GM12878 (cell line): ENCODE results near the gene LRR1. TPM values are rescaled to one million over a fixed set of nuclear protein-coding genes. Genes with fewer than 3 reads are reported as not detected.

Experiments
- ATAC-seq: fragments of 200-7000 bp; cut with Tn5 transposase; 3 replicates; pipeline ENCODE4 v1.9.1; 2020; ENCODE audit warnings: mild to moderate bottlenecking, moderate library complexity
- BruUV-seq: library from RNA; stranded (reverse); fragments of 400-500 nt; replicated peaks from 2 replicates; lab custom pipeline; 2021; lab: Mats Ljungman, UMichigan
- CTCF ChIA-PET: fragments of 300-600 bp; sonication (Branson Sonifier 250); formaldehyde crosslinking; extraction: SDS; loops from one replicate; lab custom pipeline; 2021; ENCODE audit warnings: inconsistent platforms; lab: Yijun Ruan, JAX
- POLR2A ChIA-PET: fragments of 350-600 bp; formaldehyde crosslinking; extraction: SDS; loops from one replicate; lab custom pipeline; 2021; ENCODE audit warnings: inconsistent platforms; lab: Charles Lee
- RAD21 ChIA-PET: fragments of 300-600 bp; sonication (Branson Sonifier 250); formaldehyde crosslinking; loops from one replicate; lab custom pipeline; 2023; ENCODE audit warnings: antibody characterized with exemption; ENCODE audit not compliant: unreplicated experiment; lab: Charles Lee
- SMC1A ChIA-PET: fragments of 300-600 bp; sonication (Branson Sonifier 250); formaldehyde crosslinking; loops from one replicate; lab custom pipeline; 2023; ENCODE audit not compliant: unreplicated experiment, uncharacterized antibody; lab: Charles Lee
- DNase-seq: peaks from one replicate; pipeline ENCODE4 v3.0.0-alpha.2; 2011; ENCODE audit warnings: low read depth, low spot score
- FAIRE-seq: peaks from 3 replicates; lab custom pipeline; 2011; peaks lifted over from hg19 to GRCh38; lab: Jason Lieb, UNC
- H2AFZ ChIP-seq: 2 replicates; pipeline ENCODE4 v1.6.0; 2011; ENCODE audit warnings: low read depth, low read length, control low read depth; ENCODE audit not compliant: control insufficient read depth
- H3K27ac ChIP-seq: 2 replicates; pipeline ENCODE4 v1.5.1; 2011; ENCODE audit warnings: control low read depth; ENCODE audit not compliant: control insufficient read depth, insufficient read depth
- H3K27me3 ChIP-seq, 2 experiments: replicated peaks in 1 of 2; 2 replicates each; pipeline versions ENCODE4 v1.6.0 to v1.6.1; 2011; ENCODE audit warnings: low read length in 1 of 2; ENCODE audit not compliant: control insufficient read depth in 2 of 2, insufficient read depth in 2 of 2
- H3K36me3 ChIP-seq, 2 experiments: 2 replicates each; pipeline ENCODE4 v1.5.1; 2011; ENCODE audit warnings: low read length in 1 of 2; ENCODE audit not compliant: control insufficient read depth in 2 of 2, insufficient read depth in 2 of 2
- H3K4me1 ChIP-seq: 2 replicates; pipeline ENCODE4 v1.6.1; 2011; ENCODE audit warnings: mild to moderate bottlenecking, low read length, moderate library complexity, mixed read lengths; ENCODE audit not compliant: control insufficient read depth, insufficient read depth
- H3K4me2 ChIP-seq: 2 replicates; pipeline ENCODE4 v1.6.0; 2011; ENCODE audit warnings: control low read depth; ENCODE audit not compliant: control insufficient read depth, insufficient read depth
- H3K4me3 ChIP-seq: fragments of 200-600 bp; sonication (generic); 2 replicates; pipeline ENCODE4 v1.5.1; 2016
- H3K79me2 ChIP-seq: 2 replicates; pipeline ENCODE4 v1.6.0; 2011; ENCODE audit warnings: low read length; ENCODE audit not compliant: control insufficient read depth, insufficient read depth
- H3K9ac ChIP-seq: 2 replicates; pipeline ENCODE4 v1.8.0; 2011; ENCODE audit warnings: low read length, control low read depth, mixed read lengths; ENCODE audit not compliant: control insufficient read depth, insufficient read depth
- H3K9me3 ChIP-seq: replicated peaks from 3 replicates; pipeline ENCODE4 v1.5.1; 2011; ENCODE audit warnings: mild to moderate bottlenecking, low read length; ENCODE audit not compliant: control insufficient read depth, insufficient read depth
- H4K20me1 ChIP-seq: 2 replicates; pipeline ENCODE4 v1.6.0; 2011; ENCODE audit not compliant: control insufficient read depth, insufficient read depth
- E4F1 ChIP-seq: fragments of 450-650 bp; IDR thresholded peaks from 2 replicates; pipeline ENCODE4 v1.6.1; 2018; ENCODE audit warnings: borderline replicate concordance, mild to moderate bottlenecking; ENCODE audit not compliant: partially characterized antibody
- JUNB ChIP-seq: IDR thresholded peaks from 2 replicates; pipeline ENCODE4 v1.6.1; 2016; ENCODE audit warnings: antibody characterized with exemption, mild to moderate bottlenecking
- NR2C2 ChIP-seq: IDR thresholded peaks from 2 replicates; pipeline ENCODE4 v1.6.1; 2011; ENCODE audit warnings: borderline replicate concordance, low read depth; ENCODE audit not compliant: control insufficient read depth, insufficient read length
- PAX8 ChIP-seq: fragments of 450-650 bp; IDR thresholded peaks from 2 replicates; pipeline ENCODE4 v1.6.1; 2017; ENCODE audit warnings: mild to moderate bottlenecking, moderate library complexity
- STAT3 ChIP-seq: IDR thresholded peaks from 2 replicates; pipeline ENCODE4 v1.6.1; 2011; ENCODE audit warnings: low read depth, low read length, improper control_type of control experiment
- SUZ12 ChIP-seq: fragments of 200-600 bp; sonication (generic); IDR thresholded peaks from one replicate; pipeline ENCODE4 v1.6.1; 2018; ENCODE audit warnings: antibody characterized with exemption, mild to moderate bottlenecking; ENCODE audit not compliant: unreplicated experiment
- TCF12 ChIP-seq: IDR thresholded peaks from 2 replicates; pipeline ENCODE4 v1.6.1; 2011; ENCODE audit warnings: low read depth, mild to moderate bottlenecking, low read length
- ZNF217 ChIP-seq: fragments of 450-650 bp; IDR thresholded peaks from 2 replicates; pipeline ENCODE4 v1.6.1; 2017; ENCODE audit warnings: antibody characterized with exemption, mild to moderate bottlenecking
- ZNF24 ChIP-seq: fragments of 450-650 bp; IDR thresholded peaks from 2 replicates; pipeline ENCODE4 v1.6.1; 2017; ENCODE audit warnings: antibody characterized with exemption, mild to moderate bottlenecking
- ZNF274 ChIP-seq: IDR thresholded peaks from one replicate; pipeline ENCODE4 v1.8.0; 2011; ENCODE audit not compliant: insufficient read length, insufficient read depth
- WGBS: methylation state at CpG from one replicate; pipeline ENCODE4 v1.1.6; 2016; ENCODE audit warnings: low lambda C conversion rate; ENCODE audit not compliant: insufficient replicate concordance, insufficient coverage; ENCODE audit errors: missing lambda C conversion rate; 5-methylcytosine and 5-hydroxymethylcytosine counted together
- in situ Hi-C: fragments of 300-500 bp; cut with MboI; formaldehyde crosslinking; loops from 9 replicates; pipeline ENCODE4 v1.14.3; 2018; ENCODE audit warnings: mixed read lengths
- intact Hi-C: fragments of 100-400 bp; cut with micrococcal nuclease; formaldehyde crosslinking; loops from one replicate; pipeline ENCODE4 v1.14.2; 2022; ENCODE audit not compliant: unreplicated experiment
- polyA plus RNA-seq, 11 experiments: library from polyadenylated mRNA; depleted of rRNA in 4 of 11; unstranded in 6 of 11; stranded (reverse) in 5 of 11; fragments of >200 nt; fragmentation: Nextera tagmentation in 4 of 11; fragmentation: Illumina TruSeq in 1 of 11; extraction: Ambion mirVana in 4 of 11; extraction: Trizol in 1 of 11; gene quantifications; 1 replicate in 1 of 11; 2 replicates in 10 of 11; pipeline versions ENCODE4 v1.2.1 to v1.2.3, GENCODE V29; 2011 to 2016; ENCODE audit warnings: inconsistent platforms in 2 of 11, missing spikeins in 2 of 11, low read depth in 1 of 11
- total RNA-seq, 4 experiments: library from RNA; depleted of rRNA in 3 of 4; stranded (reverse); fragments of >200 nt in 3 of 4; fragmentation: Illumina TruSeq in 1 of 4; extraction: Trizol in 1 of 4; gene quantifications; 2 replicates each; pipeline versions ENCODE4 v1.2.1 to v1.2.3, GENCODE V29; 2013 to 2021
- TF ChIP-seq, protein P1 (sequence below): fragments of 450-650 bp; IDR thresholded peaks from 2 replicates; pipeline ENCODE4 v1.6.1; 2017; ENCODE audit warnings: mild to moderate bottlenecking, moderate library complexity
- TF ChIP-seq, protein P2 (sequence below): IDR thresholded peaks from 2 replicates; pipeline ENCODE4 v1.6.1; 2012; ENCODE audit warnings: low read depth, low read length, improper control_type of control experiment
- TF ChIP-seq, protein P3 (sequence below): fragments of 450-650 bp; formaldehyde crosslinking; IDR thresholded peaks from 2 replicates; pipeline ENCODE4 v1.4.0; 2022; ENCODE audit warnings: mild to moderate bottlenecking, moderate library complexity

The LRR1 gene
- total and polyA plus RNA-seq, 10 of the 15 experiments (the other 5 are each of a cell fraction or from before 2014, with no cell fraction given) = 36.9 to 110 (median 53.1) TPM

DNA sequence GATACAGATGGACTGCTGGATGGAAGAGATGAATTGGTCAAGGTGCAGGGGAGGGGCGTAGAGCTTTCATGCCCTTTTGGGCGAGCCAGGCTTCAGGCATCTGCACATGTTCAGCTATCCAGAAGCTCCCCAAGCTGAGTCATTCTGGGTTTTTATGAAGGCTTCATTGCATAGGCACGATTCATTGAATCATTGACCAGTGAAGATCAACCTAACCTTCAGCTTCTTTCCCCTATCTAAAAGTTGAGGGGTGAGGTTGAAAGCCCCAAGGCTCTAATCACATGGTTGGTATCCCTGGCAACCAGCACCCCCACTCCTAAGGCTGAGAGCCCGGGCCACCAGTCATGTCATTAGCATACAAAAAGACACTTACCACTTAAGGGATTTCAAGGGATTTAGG lies 48.9 kb upstream of the LRR1 start:
- DNase-seq (no peak), FAIRE-seq (no peak), ATAC-seq (no peak; the same call in 1 of the 3 replicates)
- SMC1A ChIA-PET = interaction anchor here (1.1 to 1.6 kb wide), 3 partner anchors 12 to 52 kb away, joined by 3 to 4 read pairs (median 3); no protein-coding TSS in a partner anchor
- POLR2A ChIA-PET = no interaction called here
- no peak overlapping the region for H3K4me2 ChIP-seq
- RAD21 ChIA-PET = interaction anchor here (0.9 to 2.3 kb wide), 3 partner anchors 52 to 88 kb away, joined by 4 to 12 read pairs (median 5); no protein-coding TSS in a partner anchor
- H3K27me3 ChIP-seq = no peaks in the 10 kb centered on the region
- no peak overlapping the region for H2AFZ ChIP-seq
- no peaks in the 10 kb centered on the region for H3K36me3 ChIP-seq
- H4K20me1 ChIP-seq = no peaks in the 10 kb centered on the region
- H3K27ac ChIP-seq = no peak overlapping the region
- no peaks in the 10 kb centered on the region for H3K4me1 ChIP-seq
- intact Hi-C loops = no loop called here
- no peak overlapping the region for H3K4me3 ChIP-seq
- no TSS peak for BruUV-seq
- H3K79me2 ChIP-seq = no peaks in the 10 kb centered on the region
- CTCF ChIA-PET = interaction anchor here (0.8 to 3.7 kb wide), 5 partner anchors 12 to 89 kb away, joined by 3 to 29 read pairs (median 3); no protein-coding TSS in a partner anchor
- H3K9ac ChIP-seq = no peak overlapping the region
- in situ Hi-C loops = no loop called here
- WGBS = 20% methylated on average over 4 of the region's 4 CpGs
- no peaks in the 10 kb centered on the region for H3K9me3 ChIP-seq
- TF ChIP-seq, protein P1, sequence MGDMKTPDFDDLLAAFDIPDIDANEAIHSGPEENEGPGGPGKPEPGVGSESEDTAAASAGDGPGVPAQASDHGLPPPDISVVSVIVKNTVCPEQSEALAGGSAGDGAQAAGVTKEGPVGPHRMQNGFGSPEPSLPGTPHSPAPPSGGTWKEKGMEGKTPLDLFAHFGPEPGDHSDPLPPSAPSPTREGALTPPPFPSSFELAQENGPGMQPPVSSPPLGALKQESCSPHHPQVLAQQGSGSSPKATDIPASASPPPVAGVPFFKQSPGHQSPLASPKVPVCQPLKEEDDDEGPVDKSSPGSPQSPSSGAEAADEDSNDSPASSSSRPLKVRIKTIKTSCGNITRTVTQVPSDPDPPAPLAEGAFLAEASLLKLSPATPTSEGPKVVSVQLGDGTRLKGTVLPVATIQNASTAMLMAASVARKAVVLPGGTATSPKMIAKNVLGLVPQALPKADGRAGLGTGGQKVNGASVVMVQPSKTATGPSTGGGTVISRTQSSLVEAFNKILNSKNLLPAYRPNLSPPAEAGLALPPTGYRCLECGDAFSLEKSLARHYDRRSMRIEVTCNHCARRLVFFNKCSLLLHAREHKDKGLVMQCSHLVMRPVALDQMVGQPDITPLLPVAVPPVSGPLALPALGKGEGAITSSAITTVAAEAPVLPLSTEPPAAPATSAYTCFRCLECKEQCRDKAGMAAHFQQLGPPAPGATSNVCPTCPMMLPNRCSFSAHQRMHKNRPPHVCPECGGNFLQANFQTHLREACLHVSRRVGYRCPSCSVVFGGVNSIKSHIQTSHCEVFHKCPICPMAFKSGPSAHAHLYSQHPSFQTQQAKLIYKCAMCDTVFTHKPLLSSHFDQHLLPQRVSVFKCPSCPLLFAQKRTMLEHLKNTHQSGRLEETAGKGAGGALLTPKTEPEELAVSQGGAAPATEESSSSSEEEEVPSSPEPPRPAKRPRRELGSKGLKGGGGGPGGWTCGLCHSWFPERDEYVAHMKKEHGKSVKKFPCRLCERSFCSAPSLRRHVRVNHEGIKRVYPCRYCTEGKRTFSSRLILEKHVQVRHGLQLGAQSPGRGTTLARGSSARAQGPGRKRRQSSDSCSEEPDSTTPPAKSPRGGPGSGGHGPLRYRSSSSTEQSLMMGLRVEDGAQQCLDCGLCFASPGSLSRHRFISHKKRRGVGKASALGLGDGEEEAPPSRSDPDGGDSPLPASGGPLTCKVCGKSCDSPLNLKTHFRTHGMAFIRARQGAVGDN = no peak
- TF ChIP-seq ZNF274 = no peak
- TF ChIP-seq TCF12 = no peak
- TF ChIP-seq ZNF217 = no peak
- TF ChIP-seq PAX8 = no peak
- TF ChIP-seq ZNF24 = no peak
- TF ChIP-seq, protein P2, sequence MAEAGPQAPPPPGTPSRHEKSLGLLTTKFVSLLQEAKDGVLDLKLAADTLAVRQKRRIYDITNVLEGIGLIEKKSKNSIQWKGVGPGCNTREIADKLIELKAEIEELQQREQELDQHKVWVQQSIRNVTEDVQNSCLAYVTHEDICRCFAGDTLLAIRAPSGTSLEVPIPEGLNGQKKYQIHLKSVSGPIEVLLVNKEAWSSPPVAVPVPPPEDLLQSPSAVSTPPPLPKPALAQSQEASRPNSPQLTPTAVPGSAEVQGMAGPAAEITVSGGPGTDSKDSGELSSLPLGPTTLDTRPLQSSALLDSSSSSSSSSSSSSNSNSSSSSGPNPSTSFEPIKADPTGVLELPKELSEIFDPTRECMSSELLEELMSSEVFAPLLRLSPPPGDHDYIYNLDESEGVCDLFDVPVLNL = no peak
- TF ChIP-seq JUNB = no peak
- no peak for TF ChIP-seq NR2C2
- TF ChIP-seq, protein P3, sequence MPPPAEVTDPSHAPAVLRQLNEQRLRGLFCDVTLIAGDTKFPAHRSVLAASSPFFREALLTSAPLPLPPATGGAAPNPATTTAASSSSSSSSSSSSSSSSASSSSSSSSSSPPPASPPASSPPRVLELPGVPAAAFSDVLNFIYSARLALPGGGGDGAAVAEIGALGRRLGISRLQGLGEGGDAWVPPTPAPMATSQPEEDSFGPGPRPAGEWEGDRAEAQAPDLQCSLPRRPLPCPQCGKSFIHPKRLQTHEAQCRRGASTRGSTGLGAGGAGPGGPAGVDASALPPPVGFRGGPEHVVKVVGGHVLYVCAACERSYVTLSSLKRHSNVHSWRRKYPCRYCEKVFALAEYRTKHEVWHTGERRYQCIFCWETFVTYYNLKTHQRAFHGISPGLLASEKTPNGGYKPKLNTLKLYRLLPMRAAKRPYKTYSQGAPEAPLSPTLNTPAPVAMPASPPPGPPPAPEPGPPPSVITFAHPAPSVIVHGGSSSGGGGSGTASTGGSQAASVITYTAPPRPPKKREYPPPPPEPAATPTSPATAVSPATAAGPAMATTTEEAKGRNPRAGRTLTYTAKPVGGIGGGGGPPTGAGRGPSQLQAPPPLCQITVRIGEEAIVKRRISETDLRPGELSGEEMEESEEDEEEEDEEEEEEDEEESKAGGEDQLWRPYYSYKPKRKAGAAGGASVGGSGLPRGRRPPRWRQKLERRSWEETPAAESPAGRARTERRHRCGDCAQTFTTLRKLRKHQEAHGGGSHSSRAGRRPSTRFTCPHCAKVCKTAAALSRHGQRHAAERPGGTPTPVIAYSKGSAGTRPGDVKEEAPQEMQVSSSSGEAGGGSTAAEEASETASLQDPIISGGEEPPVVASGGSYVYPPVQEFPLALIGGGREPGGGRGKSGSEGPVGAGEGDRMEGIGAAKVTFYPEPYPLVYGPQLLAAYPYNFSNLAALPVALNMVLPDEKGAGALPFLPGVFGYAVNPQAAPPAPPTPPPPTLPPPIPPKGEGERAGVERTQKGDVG (CRISPR knock-in tag) = no peak
- no peak for TF ChIP-seq STAT3
- no peak for TF ChIP-seq SUZ12
- TF ChIP-seq E4F1 = no peak
